ENCODE measurements around the gene NDUFS2.
"Not testable (repeated sequence)": the region's sequence is repeated elsewhere in the genome, so short reads cannot be mapped to it uniquely, and the experiment has no call there.

Gene NDUFS2

GRCh38 chr1:161255955-161256520 is 53.9 kb downstream of the NDUFS2 start:
- not testable (repeated sequence) for DNase-seq

GRCh38 chr1:161257109-161257508 is 54.9 kb downstream of the NDUFS2 start:
- DNase-seq = not testable (repeated sequence)

DNA sequence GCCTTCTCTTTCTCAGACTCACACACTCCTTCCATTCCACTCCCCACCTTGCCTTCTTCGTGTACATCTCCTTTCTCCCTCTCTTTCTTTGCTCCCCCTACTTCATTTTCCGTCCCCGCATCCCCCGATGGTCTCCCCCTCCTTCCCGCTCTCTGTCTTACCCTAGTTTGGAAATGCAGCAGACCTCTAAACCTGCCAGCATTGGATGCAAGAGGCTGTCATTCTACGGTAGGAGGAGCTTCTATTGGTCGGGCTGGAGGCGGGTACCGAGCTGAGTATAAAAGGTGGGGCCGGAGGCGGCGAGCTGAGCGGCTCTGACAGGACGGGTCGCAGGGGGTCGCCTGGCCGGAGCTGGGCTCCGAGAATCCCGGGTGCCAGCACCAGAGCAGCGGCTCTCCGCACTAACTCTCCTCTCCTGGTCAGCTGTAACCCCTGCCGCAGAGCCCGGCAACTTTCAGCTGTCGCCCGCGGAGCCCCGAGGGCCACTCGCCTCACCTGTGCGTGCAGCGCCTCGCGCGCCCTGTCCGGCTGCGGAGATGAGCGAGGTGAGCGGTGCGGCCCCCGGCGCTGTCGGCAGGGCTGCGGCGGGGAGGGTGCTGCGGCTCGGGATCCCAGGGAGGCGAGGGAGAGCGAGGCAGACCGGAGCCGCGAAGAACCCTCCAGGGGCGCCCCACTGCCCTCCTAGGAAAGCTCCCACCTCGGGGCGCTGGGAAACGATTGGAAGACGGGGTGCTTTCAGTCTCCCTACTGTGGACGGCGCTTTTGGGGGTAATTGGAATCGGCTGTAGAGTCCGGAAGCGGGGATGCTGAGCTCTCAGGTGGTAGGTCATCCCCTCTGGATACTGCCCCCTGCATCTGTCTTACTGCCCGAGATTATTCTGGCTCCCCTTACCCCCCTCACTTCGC is 56.5 kb downstream of the NDUFS2 start, which contains the start of gene PCP4L1:
Gene PCP4L1, plus strand, starts transcription at position 307 of the 906 bp plus-strand sequence. Its CDS starts 230 bp downstream, at position 537.
- peak; percentile 34 for DNase-seq

GRCh38 chr1:161259345-161259702 is 57.2 kb downstream of the NDUFS2 start:
- DNase-seq = no peak

GRCh38 chr1:161259765-161260164 is 57.6 kb downstream of the NDUFS2 start:
- DNase-seq = no peak

- no peak for DNase-seq
Observed at GRCh38 chr1:161260376-161261260, 58.5 kb downstream of the NDUFS2 start.

- no peak for DNase-seq
Observed at GRCh38 chr1:161261261-161262235, 59.4 kb downstream of the NDUFS2 start.
